Loucy (cell line): ENCODE measurements around the gene APLF.

ENCODE experiments used
- CTCF ChIP-seq: fragments of 200-600 bp; sonication (generic); conservative IDR thresholded peaks from 2 replicates; pipeline ENCODE4 v1.5.1; 2014; ENCODE audit warnings: mild to moderate bottlenecking, antibody characterized with exemption, low read length
- EZH2phosphoT487 ChIP-seq: fragments of 200-600 bp; IDR thresholded peaks from 2 replicates; pipeline ENCODE4 v1.6.1; 2018; ENCODE audit warnings: antibody characterized with exemption, mild to moderate bottlenecking, moderate library complexity, borderline replicate concordance

- no peak for TF ChIP-seq CTCF
- TF ChIP-seq EZH2phosphoT487: no peak
These were observed 11.3 kb downstream of the APLF start for GRCh38 chr2:68478688-68479087.
